ENCODE measurements around the gene UBQLN4.

The UBQLN4 gene

GRCh38 chr1:156053768-156054499 lies at the start of gene UBQLN4:
Gene UBQLN4 (minus strand): TSS chr1:156053798. CDS start chr1:156053701, 97 bp downstream.
- peak within 1 kb of the TSS; percentile 89 for H3K4me3 ChIP-seq (ENCODE audit: low read depth, low read length)
- DNase-seq (ENCODE audit: low read depth) = peak; percentile 92
- no peak for TF ChIP-seq POLR2A (IDR thresholded peaks at IDR 0.05; ENCODE audit: extremely low read depth, insufficient read length)
- no peak; the same call in 1 of the 2 replicates for TF ChIP-seq MAX (IDR thresholded peaks at IDR 0.05; ENCODE audit: low read depth, low read length)
- TF ChIP-seq, protein P1, sequence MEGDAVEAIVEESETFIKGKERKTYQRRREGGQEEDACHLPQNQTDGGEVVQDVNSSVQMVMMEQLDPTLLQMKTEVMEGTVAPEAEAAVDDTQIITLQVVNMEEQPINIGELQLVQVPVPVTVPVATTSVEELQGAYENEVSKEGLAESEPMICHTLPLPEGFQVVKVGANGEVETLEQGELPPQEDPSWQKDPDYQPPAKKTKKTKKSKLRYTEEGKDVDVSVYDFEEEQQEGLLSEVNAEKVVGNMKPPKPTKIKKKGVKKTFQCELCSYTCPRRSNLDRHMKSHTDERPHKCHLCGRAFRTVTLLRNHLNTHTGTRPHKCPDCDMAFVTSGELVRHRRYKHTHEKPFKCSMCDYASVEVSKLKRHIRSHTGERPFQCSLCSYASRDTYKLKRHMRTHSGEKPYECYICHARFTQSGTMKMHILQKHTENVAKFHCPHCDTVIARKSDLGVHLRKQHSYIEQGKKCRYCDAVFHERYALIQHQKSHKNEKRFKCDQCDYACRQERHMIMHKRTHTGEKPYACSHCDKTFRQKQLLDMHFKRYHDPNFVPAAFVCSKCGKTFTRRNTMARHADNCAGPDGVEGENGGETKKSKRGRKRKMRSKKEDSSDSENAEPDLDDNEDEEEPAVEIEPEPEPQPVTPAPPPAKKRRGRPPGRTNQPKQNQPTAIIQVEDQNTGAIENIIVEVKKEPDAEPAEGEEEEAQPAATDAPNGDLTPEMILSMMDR (IDR thresholded peaks at IDR 0.05; ENCODE audit: low read depth, low read length) = peak; percentile 31
- peak; percentile 12; the same call in 1 of the 2 replicates for TF ChIP-seq MYC (IDR thresholded peaks at IDR 0.05; ENCODE audit: low read depth, low read length)

GRCh38 chr1:156102633-156103511 lies 49.3 kb upstream of the UBQLN4 start:
- H3K4me3 ChIP-seq (ENCODE audit: low read depth, low read length) = no peak overlapping the region
- TF ChIP-seq MYC (IDR thresholded peaks at IDR 0.05; ENCODE audit: low read depth, low read length) = no peak
- no peak for TF ChIP-seq POLR2A (IDR thresholded peaks at IDR 0.05; ENCODE audit: extremely low read depth, insufficient read length)
- TF ChIP-seq, protein P1 (IDR thresholded peaks at IDR 0.05; ENCODE audit: low read depth, low read length) = no peak
- peak; percentile 43 for DNase-seq (ENCODE audit: low read depth)

- DNase-seq (ENCODE audit: low read depth) = no peak
- H3K4me3 ChIP-seq (ENCODE audit: low read depth, low read length) = no peak overlapping the region
- TF ChIP-seq POLR2A (IDR thresholded peaks at IDR 0.05; ENCODE audit: extremely low read depth, insufficient read length) (no peak), MAX (IDR thresholded peaks at IDR 0.05; ENCODE audit: low read depth, low read length) (no peak), MYC (IDR thresholded peaks at IDR 0.05; ENCODE audit: low read depth, low read length) (no peak)
Measured at GRCh38 chr1:156101880-156102279, 48.3 kb upstream of the UBQLN4 start.

DNA sequence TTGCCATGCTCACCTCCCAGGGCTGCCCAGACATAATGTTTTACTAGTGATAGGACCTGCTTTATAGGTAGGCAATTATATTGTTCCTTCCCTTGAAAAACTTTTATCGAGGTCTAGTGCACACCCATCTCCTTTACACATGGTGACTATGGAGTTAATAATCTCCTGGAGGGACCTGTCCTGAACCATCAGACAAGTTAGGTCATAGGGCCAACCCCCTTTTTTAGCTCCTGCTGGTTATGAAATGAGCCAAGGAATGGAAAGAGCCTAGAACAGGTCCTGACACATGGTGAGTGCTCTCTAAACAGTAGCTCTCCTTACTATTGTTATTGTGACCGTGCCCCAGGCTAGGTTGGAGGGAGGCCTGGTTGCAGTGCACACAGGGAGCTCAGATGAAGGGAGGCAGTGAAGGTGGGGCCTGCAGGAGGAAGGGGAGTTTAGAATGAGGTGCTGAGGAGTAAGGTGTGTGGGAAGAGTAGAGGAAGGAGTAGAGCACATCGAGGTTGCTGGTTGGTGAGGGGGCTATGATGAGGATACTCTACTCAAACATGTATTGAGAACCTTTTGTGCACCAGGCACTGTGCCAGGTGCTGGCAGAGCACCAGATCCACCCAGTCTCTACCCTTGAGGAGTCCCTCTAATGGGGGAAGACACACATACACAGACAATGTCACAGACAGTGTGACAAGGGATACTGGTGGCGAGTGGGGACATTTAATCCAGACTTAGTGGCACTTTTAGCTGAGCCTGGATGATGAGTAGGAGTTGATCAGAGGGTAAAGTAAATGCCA lies 46.8 kb upstream of the UBQLN4 start:
- no peak for TF ChIP-seq POLR2A (IDR thresholded peaks at IDR 0.05; ENCODE audit: extremely low read depth, insufficient read length)
- no peak for TF ChIP-seq MAX (IDR thresholded peaks at IDR 0.05; ENCODE audit: low read depth, low read length)
- TF ChIP-seq, protein P1 (IDR thresholded peaks at IDR 0.05; ENCODE audit: low read depth, low read length) = no peak
- TF ChIP-seq MYC (IDR thresholded peaks at IDR 0.05; ENCODE audit: low read depth, low read length) = no peak
- no peak for DNase-seq (ENCODE audit: low read depth)
- H3K4me3 ChIP-seq (ENCODE audit: low read depth, low read length) = no peak overlapping the region

- H3K4me3 ChIP-seq (ENCODE audit: low read depth, low read length) = no peak overlapping the region
- no peak for DNase-seq (ENCODE audit: low read depth)
- TF ChIP-seq MAX (IDR thresholded peaks at IDR 0.05; ENCODE audit: low read depth, low read length) (no peak), MYC (IDR thresholded peaks at IDR 0.05; ENCODE audit: low read depth, low read length) (no peak), POLR2A (IDR thresholded peaks at IDR 0.05; ENCODE audit: extremely low read depth, insufficient read length) (no peak)
- TF ChIP-seq, protein P1 (IDR thresholded peaks at IDR 0.05; ENCODE audit: low read depth, low read length) = no peak
Measured at GRCh38 chr1:156099282-156099681, 45.7 kb upstream of the UBQLN4 start.

All from NB4 (cell line).